ENCODE measurements around the gene CSF3R.
"Not testable (repeated sequence)": the region's sequence is repeated elsewhere in the genome, so short reads cannot be mapped to it uniquely, and the experiment has no call there.

CSF3R gene

DNA sequence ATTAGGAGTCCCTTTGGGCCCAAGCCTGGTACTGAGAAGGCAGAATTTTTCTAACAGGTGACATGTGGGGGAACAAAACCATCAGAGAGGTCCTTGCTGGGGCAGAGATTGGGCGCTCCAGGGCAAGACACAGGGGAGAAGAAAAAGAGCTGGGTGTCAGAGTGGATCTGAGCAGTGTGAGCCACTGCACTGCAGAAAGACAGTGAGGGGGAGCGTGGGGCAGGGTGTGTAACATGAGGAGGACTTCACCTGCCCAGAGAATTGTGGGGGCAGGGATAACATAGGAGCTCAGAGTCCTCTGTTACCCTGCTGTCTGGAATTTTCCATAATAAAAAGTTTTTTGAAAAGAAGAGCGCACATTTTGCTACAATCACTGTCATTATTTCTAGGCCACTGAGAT, 25.5 kb upstream of the CSF3R start:
- no peak for ATAC-seq (ENCODE audit: low read depth)
- TF ChIP-seq, protein P1, sequence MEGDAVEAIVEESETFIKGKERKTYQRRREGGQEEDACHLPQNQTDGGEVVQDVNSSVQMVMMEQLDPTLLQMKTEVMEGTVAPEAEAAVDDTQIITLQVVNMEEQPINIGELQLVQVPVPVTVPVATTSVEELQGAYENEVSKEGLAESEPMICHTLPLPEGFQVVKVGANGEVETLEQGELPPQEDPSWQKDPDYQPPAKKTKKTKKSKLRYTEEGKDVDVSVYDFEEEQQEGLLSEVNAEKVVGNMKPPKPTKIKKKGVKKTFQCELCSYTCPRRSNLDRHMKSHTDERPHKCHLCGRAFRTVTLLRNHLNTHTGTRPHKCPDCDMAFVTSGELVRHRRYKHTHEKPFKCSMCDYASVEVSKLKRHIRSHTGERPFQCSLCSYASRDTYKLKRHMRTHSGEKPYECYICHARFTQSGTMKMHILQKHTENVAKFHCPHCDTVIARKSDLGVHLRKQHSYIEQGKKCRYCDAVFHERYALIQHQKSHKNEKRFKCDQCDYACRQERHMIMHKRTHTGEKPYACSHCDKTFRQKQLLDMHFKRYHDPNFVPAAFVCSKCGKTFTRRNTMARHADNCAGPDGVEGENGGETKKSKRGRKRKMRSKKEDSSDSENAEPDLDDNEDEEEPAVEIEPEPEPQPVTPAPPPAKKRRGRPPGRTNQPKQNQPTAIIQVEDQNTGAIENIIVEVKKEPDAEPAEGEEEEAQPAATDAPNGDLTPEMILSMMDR (IDR thresholded peaks at IDR 0.05; ENCODE audit: poor library complexity, severe bottlenecking): no peak
- Histone ChIP-seq H3K9me3 (ENCODE audit: severe bottlenecking) (no peaks in the 10 kb centered on the region), H3K27me3 (ENCODE audit: insufficient read depth, poor library complexity, severe bottlenecking) (no peaks in the 10 kb centered on the region), H3K4me1 (ENCODE audit: insufficient read depth, poor library complexity, severe bottlenecking) (no peaks in the 10 kb centered on the region), H3K4me3 (ENCODE audit: severe bottlenecking) (no peak overlapping the region), H3K36me3 (ENCODE audit: low read depth) (no peaks in the 10 kb centered on the region), H3K27ac (ENCODE audit: poor library complexity, severe bottlenecking) (no peak overlapping the region)
- DNase-seq (ENCODE audit: low spot score): no peak

DNA sequence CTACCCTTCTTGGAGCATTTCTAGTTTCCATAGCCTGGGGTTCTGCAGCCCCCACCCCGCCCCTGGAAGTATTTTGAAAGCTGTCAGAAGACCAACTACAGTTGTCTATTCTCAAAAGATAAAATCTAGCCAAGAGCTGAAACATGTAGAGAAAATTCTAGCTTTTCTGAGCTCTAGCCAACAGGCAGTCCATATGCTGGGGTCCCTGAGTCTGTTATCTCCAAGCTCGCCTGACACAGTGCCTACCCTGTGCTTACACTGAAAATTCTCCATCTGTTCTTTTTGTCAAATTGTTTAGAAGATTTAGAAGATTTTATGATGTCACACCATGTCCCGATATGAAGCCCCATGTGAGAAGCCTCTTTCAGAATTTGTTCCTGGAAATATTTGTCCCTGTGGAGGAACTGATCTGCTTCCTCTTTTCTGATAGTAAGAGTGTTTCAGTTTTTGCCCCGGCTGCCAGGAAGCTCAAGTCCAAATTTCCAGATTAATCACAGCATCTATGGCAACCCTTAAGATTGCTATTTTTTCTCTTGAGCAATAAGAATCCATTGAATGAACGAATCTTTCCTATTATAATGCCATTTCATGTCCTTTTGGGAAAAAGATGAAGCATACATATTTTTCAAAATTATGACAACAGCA, 23.7 kb upstream of the CSF3R start:
- Histone ChIP-seq H3K4me1 (ENCODE audit: insufficient read depth, poor library complexity, severe bottlenecking) (no peaks in the 10 kb centered on the region), H3K27ac (ENCODE audit: poor library complexity, severe bottlenecking) (no peak overlapping the region), H3K9me3 (ENCODE audit: severe bottlenecking) (no peaks in the 10 kb centered on the region), H3K27me3 (ENCODE audit: insufficient read depth, poor library complexity, severe bottlenecking) (no peaks in the 10 kb centered on the region), H3K36me3 (ENCODE audit: low read depth) (no peaks in the 10 kb centered on the region), H3K4me3 (ENCODE audit: severe bottlenecking) (no peak overlapping the region)
- ATAC-seq (ENCODE audit: low read depth) (no peak), DNase-seq (ENCODE audit: low spot score) (no peak)
- TF ChIP-seq, protein P1 (IDR thresholded peaks at IDR 0.05; ENCODE audit: poor library complexity, severe bottlenecking): no peak

DNA sequence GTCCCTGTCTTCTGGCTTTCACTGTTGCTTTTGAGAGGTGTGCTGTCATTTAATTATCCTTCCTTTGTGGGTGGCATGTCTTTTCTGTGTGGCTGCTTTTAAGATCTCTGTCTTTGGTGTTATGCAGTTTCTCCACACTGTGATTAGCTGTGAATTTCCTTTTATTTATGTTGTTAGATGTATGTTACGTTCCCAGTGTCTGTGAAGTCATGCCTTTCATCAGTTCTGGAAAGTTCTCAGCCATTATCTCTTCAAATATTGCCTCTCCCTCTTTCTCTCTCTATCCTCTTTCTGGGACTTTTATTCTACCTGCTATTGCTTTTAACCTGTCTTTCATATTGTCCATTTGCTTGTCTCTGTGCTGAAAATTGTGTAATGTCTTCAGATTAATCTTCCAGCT, 21.0 kb upstream of the CSF3R start:
- TF ChIP-seq, protein P1 (IDR thresholded peaks at IDR 0.05; ENCODE audit: poor library complexity, severe bottlenecking): no peak
- Histone ChIP-seq H3K4me1 (ENCODE audit: insufficient read depth, poor library complexity, severe bottlenecking) (no peaks in the 10 kb centered on the region), H3K4me3 (ENCODE audit: severe bottlenecking) (no peak overlapping the region), H3K9me3 (ENCODE audit: severe bottlenecking) (no peaks in the 10 kb centered on the region), H3K36me3 (ENCODE audit: low read depth) (no peaks in the 10 kb centered on the region), H3K27ac (ENCODE audit: poor library complexity, severe bottlenecking) (no peak overlapping the region), H3K27me3 (ENCODE audit: insufficient read depth, poor library complexity, severe bottlenecking) (no peaks in the 10 kb centered on the region)
- DNase-seq (ENCODE audit: low spot score): no peak
- no peak for ATAC-seq (ENCODE audit: low read depth)

DNA sequence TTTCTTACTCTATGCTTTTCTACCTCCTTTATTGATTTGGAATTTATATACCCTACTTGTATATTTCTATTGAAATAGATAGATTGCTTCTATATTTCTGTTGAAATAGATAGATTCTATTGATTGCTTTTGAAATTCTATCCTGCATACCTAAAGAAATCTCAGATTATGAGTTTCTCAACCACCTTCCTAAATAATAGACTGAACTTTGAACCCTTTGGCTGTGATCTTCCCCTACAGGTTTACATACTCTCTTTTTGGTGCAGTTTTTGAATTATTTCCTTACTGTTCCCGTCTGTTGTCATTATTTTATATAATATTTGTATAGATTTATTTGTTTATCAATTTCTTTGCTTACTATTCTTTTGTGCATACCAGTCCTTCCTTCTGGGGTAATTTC, 20.4 kb upstream of the CSF3R start:
- no peak overlapping the region for H3K4me3 ChIP-seq (ENCODE audit: severe bottlenecking)
- H3K36me3 ChIP-seq (ENCODE audit: low read depth): no peaks in the 10 kb centered on the region
- no peaks in the 10 kb centered on the region for H3K9me3 ChIP-seq (ENCODE audit: severe bottlenecking)
- ATAC-seq (ENCODE audit: low read depth) (no peak), DNase-seq (ENCODE audit: low spot score) (no peak)
- H3K4me1 ChIP-seq (ENCODE audit: insufficient read depth, poor library complexity, severe bottlenecking): no peaks in the 10 kb centered on the region
- H3K27ac ChIP-seq (ENCODE audit: poor library complexity, severe bottlenecking): no peak overlapping the region
- H3K27me3 ChIP-seq (ENCODE audit: insufficient read depth, poor library complexity, severe bottlenecking): no peaks in the 10 kb centered on the region
- TF ChIP-seq, protein P1 (IDR thresholded peaks at IDR 0.05; ENCODE audit: poor library complexity, severe bottlenecking): no peak

DNA sequence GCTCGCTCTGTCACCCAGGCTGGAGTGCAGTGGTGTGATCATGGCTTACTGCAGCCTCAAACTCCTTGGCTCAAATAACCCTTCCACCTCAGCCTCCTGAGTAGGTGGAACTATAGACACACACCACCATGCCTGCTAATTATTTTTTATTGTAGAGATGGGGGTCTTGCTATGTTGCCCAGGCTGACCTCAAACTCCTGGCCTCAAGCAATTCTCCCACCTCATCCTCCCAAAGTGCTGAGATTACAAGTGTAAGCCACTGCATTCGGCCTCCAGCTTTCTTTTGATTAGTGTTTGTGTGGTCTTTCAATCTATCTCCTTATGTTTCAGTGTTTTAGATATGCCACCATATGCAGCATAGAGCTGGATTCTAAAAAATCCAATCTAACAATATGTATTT, 19.9 kb upstream of the CSF3R start:
- Histone ChIP-seq H3K4me3 (ENCODE audit: severe bottlenecking) (no peak overlapping the region), H3K9me3 (ENCODE audit: severe bottlenecking) (no peaks in the 10 kb centered on the region), H3K4me1 (ENCODE audit: insufficient read depth, poor library complexity, severe bottlenecking) (no peaks in the 10 kb centered on the region), H3K27me3 (ENCODE audit: insufficient read depth, poor library complexity, severe bottlenecking) (no peaks in the 10 kb centered on the region), H3K36me3 (ENCODE audit: low read depth) (no peaks in the 10 kb centered on the region), H3K27ac (ENCODE audit: poor library complexity, severe bottlenecking) (no peak overlapping the region)
- ATAC-seq (ENCODE audit: low read depth): no peak
- no peak for DNase-seq (ENCODE audit: low spot score)
- TF ChIP-seq, protein P1 (IDR thresholded peaks at IDR 0.05; ENCODE audit: poor library complexity, severe bottlenecking): no peak

DNA sequence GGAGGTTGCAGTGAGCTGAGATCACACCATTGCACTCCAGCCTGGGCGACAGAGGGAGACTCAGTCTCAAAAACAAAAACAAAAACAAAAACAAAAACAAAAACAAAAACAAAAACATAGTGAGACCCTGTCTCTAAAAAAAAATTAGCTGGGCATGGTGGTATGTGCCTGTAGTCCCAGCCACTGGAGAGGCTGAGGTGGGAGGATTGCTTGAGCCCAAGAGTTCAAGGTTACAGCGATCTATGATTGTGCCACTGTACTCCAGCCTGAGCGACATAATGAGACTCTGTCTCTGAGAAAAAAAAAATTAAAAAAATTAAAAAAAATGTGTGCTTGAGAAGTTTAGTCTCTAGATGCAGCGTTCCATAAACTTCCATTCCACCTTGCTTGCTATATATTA, 19.2 kb upstream of the CSF3R start:
- not testable (repeated sequence) for H3K9me3 ChIP-seq (ENCODE audit: severe bottlenecking); H3K4me3 ChIP-seq (ENCODE audit: severe bottlenecking); H3K27me3 ChIP-seq (ENCODE audit: insufficient read depth, poor library complexity, severe bottlenecking); H3K4me1 ChIP-seq (ENCODE audit: insufficient read depth, poor library complexity, severe bottlenecking); H3K36me3 ChIP-seq (ENCODE audit: low read depth); ATAC-seq (ENCODE audit: low read depth); H3K27ac ChIP-seq (ENCODE audit: poor library complexity, severe bottlenecking); DNase-seq (ENCODE audit: low spot score)
